NOMO-1 (cell line): ENCODE measurements around the gene KCNJ16.

Experiments used
- DNase-seq, 2 experiments: peaks; one replicate each; lab custom pipeline; 2025; ENCODE audit not compliant: unreplicated experiment in 2 of 2; lab: John Stamatoyannopoulos, UW

Gene KCNJ16

DNA sequence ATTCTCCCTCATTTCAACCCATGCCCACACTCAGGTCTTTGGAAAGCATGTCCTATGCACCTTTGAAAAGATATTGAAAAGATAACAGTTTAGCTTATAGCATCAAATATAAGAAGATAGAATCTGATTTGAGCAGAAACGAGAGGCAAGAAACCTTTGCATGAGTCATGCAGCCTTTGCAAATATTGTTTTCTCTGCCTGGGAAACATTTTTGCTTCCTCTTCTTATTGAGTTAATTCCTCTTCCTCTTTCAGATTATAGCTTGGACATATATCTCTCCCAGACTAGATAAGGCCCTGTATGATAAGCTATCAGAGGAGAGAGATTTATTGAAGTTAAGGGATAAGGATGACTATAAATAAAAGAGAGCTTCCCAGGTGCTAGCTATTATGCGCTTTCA is 48.2 kb downstream of the KCNJ16 start:
- DNase-seq: peak; percentile 62 to 91

DNA sequence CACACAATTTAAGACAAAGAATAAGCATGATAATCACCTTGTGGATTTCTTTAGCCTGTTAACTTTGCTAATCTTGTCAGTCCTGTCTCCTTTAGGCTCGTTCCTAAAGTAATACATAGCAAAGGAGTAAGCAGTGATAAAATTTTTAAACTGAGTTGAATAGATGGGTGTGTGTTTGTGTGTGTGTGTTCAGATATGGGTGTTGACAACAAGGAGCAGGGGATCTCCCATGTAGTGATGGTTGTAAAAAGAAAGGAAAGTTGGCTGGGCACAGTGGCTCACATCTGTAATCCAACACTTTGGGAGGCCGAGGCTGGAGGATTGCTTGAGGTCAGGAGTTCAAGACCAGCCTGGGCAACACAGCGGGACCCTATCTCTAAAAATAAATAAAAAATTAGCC is 49.7 kb downstream of the KCNJ16 start:
- DNase-seq: no peak

GRCh38 chr17:70127221-70127873 is 52.3 kb downstream of the KCNJ16 start:
- DNase-seq: no peak

- DNase-seq: no peak
Observed at GRCh38 chr17:70128727-70129238, 53.8 kb downstream of the KCNJ16 start.

GRCh38 chr17:70130289-70130688 is 55.3 kb downstream of the KCNJ16 start:
- DNase-seq: no peak

GRCh38 chr17:70132505-70132904 is 57.5 kb downstream of the KCNJ16 start:
- no peak for DNase-seq

DNA sequence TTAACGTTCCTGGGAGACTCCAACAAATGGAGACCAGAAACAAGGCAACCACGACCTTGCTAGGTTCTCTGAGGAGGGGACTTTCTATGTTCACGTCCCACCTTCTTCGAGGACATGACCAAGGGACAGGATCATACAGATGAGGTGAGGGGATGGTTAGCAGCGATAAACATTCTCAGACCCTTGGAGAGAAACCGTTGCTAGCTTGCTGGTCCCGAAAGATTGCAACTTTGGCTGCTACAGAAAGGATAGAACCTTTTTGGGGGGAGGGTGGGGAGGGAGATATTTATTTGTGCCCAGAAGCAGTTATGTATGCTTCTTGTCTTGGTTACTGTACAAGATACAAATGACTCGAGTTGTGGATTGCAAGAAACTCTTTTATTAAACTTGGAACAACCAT is 59.0 kb downstream of the KCNJ16 start:
- DNase-seq: no peak

GRCh38 chr17:70134777-70135176 is 59.8 kb downstream of the KCNJ16 start:
- no peak for DNase-seq

- no peak for DNase-seq
Observed at GRCh38 chr17:70136131-70136530, 61.1 kb downstream of the KCNJ16 start.

- DNase-seq: peak; percentile 20 to 56
Observed at GRCh38 chr17:70137451-70138230, 62.6 kb downstream of the KCNJ16 start.

- no peak for DNase-seq
Observed at GRCh38 chr17:70138291-70138865, 63.4 kb downstream of the KCNJ16 start.

GRCh38 chr17:70139449-70139993 is 64.5 kb downstream of the KCNJ16 start:
- no peak for DNase-seq

GRCh38 chr17:70144260-70144846 is 69.3 kb downstream of the KCNJ16 start:
- no peak for DNase-seq

- DNase-seq: no peak
Observed at GRCh38 chr17:70153210-70153609, 78.2 kb downstream of the KCNJ16 start.

DNA sequence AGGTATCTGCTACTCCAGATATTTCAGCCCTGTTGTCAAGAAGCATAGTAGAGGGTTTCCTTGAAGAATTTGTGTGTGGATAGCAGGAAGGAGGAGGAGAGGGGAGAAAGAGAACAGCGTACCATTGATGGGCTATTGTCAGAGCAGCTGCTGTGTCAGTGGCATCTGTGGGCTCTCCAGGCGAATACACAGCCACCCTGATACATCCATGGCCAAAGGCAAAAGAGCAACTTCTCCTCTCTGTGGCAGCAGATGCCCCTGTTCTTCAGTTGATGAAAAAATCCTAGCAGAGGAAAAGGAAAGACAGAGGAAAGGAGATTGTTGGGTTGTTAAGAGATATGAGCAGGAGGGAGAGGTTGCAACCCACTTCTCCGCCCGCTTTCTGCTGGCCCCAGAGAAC is 82.1 kb downstream of the KCNJ16 start:
- DNase-seq: no peak

DNA sequence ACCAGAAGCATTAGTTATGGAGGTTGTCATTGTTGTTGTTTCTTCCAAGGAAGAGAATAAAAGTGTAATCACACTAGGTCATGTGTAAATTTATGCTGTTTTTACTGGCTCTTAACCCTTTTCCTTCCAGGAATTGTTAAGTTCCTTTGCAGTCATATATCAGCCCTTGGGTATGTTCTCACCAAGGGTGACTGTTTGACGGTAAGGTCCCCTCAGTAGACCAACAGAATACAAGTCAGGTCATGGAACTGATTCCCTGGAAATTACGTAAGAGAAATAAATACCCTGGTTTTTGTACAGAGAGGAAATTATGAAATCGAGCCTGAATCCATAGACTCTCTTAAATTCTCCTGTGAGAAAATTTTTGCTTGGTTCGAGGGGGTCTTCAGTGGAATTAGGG is 83.2 kb downstream of the KCNJ16 start:
- DNase-seq: no peak

GRCh38 chr17:70158591-70158990 is 83.6 kb downstream of the KCNJ16 start:
- DNase-seq: no peak

GRCh38 chr17:70159980-70160379 is 85.0 kb downstream of the KCNJ16 start:
- no peak for DNase-seq

DNA sequence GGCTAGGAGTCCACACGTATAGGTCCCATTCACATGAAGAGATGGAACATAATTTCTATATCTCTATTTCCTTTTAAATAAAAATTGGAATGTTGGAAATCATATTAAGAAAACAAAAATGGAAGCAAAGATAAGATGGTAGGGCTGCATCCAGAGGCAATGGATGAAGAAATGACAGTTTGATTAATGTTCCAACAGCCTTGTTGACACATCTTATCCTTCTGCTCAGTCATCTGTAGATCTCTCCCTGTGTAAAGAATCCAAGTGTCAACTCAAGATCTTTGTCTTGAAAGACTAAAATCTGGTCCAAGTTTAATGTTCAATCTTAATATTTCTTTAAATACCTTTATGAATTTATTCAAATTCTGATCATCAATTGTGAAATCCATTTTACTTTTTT is 86.5 kb downstream of the KCNJ16 start:
- no peak for DNase-seq

DNA sequence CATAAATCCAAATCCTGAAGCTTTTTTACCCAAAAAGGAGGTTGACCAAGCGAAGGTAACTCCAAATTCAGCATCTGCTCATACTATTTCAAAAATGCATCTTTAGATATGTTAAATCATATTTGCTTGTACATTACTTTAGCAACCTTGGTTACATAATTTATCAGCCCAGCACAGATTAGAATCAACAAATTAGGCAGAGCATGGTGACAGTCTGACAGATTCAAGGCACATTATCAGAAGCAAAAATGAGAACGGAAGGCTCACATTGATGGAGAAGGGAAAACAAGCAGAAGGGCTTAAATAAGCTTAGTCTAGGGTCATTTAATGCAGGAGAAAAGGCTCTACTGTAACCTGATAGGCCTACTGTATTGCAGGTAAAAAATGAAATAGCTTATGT is 90.4 kb downstream of the KCNJ16 start:
- DNase-seq: no peak

GRCh38 chr17:70166615-70167014 is 91.6 kb downstream of the KCNJ16 start:
- no peak for DNase-seq
